Measurements from ENCODE around the gene SCUBE1. TPM values are rescaled to one million over a fixed set of nuclear protein-coding genes. Genes with fewer than 3 reads are reported as not detected.

SCUBE1 gene
- total and polyA plus RNA-seq, 2 experiments from 2014 or later, result 2.1 to 2.2 TPM

GRCh38 chr22:43232445-43232844 lies 110.7 kb downstream of the SCUBE1 start:
- no peak overlapping the region for H3K4me3 ChIP-seq
- H3K9me2 ChIP-seq (replicated peaks; ENCODE audit: insufficient read depth), result no peaks in the 10 kb centered on the region
- DNase-seq (ENCODE audit: low spot score), result no peak
- H2AFZ ChIP-seq, result no peak overlapping the region
- no peaks in the 10 kb centered on the region for H3K36me3 ChIP-seq (replicated peaks; ENCODE audit: insufficient read depth, low read depth)
- no peak overlapping the region for H3K4me2 ChIP-seq
- H3K27ac ChIP-seq, result no peak overlapping the region
- H3K9me3 ChIP-seq (ENCODE audit: low read depth), result no peaks in the 10 kb centered on the region
- H3K79me2 ChIP-seq, result no peaks in the 10 kb centered on the region
- WGBS (ENCODE audit: low lambda C conversion rate, missing lambda C conversion rate), result 90% methylated on average over 8 of the region's 8 CpGs
- H4K20me1 ChIP-seq (ENCODE audit: insufficient read depth, poor library complexity, severe bottlenecking), result no peaks in the 10 kb centered on the region
- H3K27me3 ChIP-seq, result no peaks in the 10 kb centered on the region
- peaks cover under 1% of the 10 kb centered on the region for H3K4me1 ChIP-seq (ENCODE audit: insufficient read depth)
- TF ChIP-seq CTCF (IDR thresholded peaks at IDR 0.05; ENCODE audit: poor library complexity), result no peak
- TF ChIP-seq EZH2phosphoT487 (IDR thresholded peaks at IDR 0.05; ENCODE audit: low read depth, severe bottlenecking, unreplicated experiment), result no peak
- no peak for TF ChIP-seq EZH2 (IDR thresholded peaks at IDR 0.05; ENCODE audit: borderline replicate concordance)

- Histone ChIP-seq H3K36me3 (replicated peaks; ENCODE audit: insufficient read depth, low read depth) (no peaks in the 10 kb centered on the region), H3K9me2 (replicated peaks; ENCODE audit: insufficient read depth) (no peaks in the 10 kb centered on the region), H3K9me3 (ENCODE audit: low read depth) (no peaks in the 10 kb centered on the region), H3K79me2 (no peaks in the 10 kb centered on the region), H3K4me1 (ENCODE audit: insufficient read depth) (peaks cover 8% of the 10 kb centered on the region), H3K27ac (no peak overlapping the region), H3K27me3 (no peaks in the 10 kb centered on the region), H4K20me1 (ENCODE audit: insufficient read depth, poor library complexity, severe bottlenecking) (no peaks in the 10 kb centered on the region), H3K4me3 (no peak overlapping the region), H2AFZ (no peak overlapping the region), H3K4me2 (no peak overlapping the region)
- TF ChIP-seq CTCF (IDR thresholded peaks at IDR 0.05; ENCODE audit: poor library complexity), result no peak
- TF ChIP-seq EZH2 (IDR thresholded peaks at IDR 0.05; ENCODE audit: borderline replicate concordance), result no peak
- no peak for TF ChIP-seq EZH2phosphoT487 (IDR thresholded peaks at IDR 0.05; ENCODE audit: low read depth, severe bottlenecking, unreplicated experiment)
- 91% methylated on average over 14 of the region's 15 CpGs for WGBS (ENCODE audit: low lambda C conversion rate, missing lambda C conversion rate)
- no peak for DNase-seq (ENCODE audit: low spot score)
Measured at GRCh38 chr22:43231724-43232034, 111.5 kb downstream of the SCUBE1 start.

GRCh38 chr22:43230971-43231723 lies 112.0 kb downstream of the SCUBE1 start:
- H4K20me1 ChIP-seq (ENCODE audit: insufficient read depth, poor library complexity, severe bottlenecking), result no peaks in the 10 kb centered on the region
- no peaks in the 10 kb centered on the region for H3K79me2 ChIP-seq
- DNase-seq (ENCODE audit: low spot score), result peak; percentile 80
- no peak overlapping the region for H2AFZ ChIP-seq
- no peak overlapping the region for H3K4me2 ChIP-seq
- peaks cover 13% of the 10 kb centered on the region for H3K4me1 ChIP-seq (ENCODE audit: insufficient read depth)
- no peaks in the 10 kb centered on the region for H3K36me3 ChIP-seq (replicated peaks; ENCODE audit: insufficient read depth, low read depth)
- no peaks in the 10 kb centered on the region for H3K9me3 ChIP-seq (ENCODE audit: low read depth)
- TF ChIP-seq EZH2phosphoT487 (IDR thresholded peaks at IDR 0.05; ENCODE audit: low read depth, severe bottlenecking, unreplicated experiment) (no peak), CTCF (IDR thresholded peaks at IDR 0.05; ENCODE audit: poor library complexity) (peak; percentile 98), EZH2 (IDR thresholded peaks at IDR 0.05; ENCODE audit: borderline replicate concordance) (no peak)
- H3K27ac ChIP-seq, result no peak overlapping the region
- H3K9me2 ChIP-seq (replicated peaks; ENCODE audit: insufficient read depth), result no peaks in the 10 kb centered on the region
- 31% methylated on average over 21 of the region's 23 CpGs for WGBS (ENCODE audit: low lambda C conversion rate, missing lambda C conversion rate)
- H3K4me3 ChIP-seq, result no peak overlapping the region
- H3K27me3 ChIP-seq, result no peaks in the 10 kb centered on the region
